ENCODE measurements around the gene SALL4.

- TF ChIP-seq CTCF (conservative IDR thresholded peaks at IDR 0.05 in 1 of 2, IDR thresholded peaks at IDR 0.05 in 1 of 2; ENCODE audit: low read depth in 1 of 2, low read length in 2 of 2) (no peak), EZH2 (IDR thresholded peaks at IDR 0.05; ENCODE audit: low read length, missing control alignments) (no peak)
These were observed 66.4 kb downstream of the SALL4 start for GRCh38 chr20:51735728-51736600.
